NB4 (cell line): ENCODE data around the gene INCA1.

Source experiments
- CTCF ChIP-seq: IDR thresholded peaks from one replicate; pipeline ENCODE4 v1.5.1; 2012; ENCODE audit warnings: low read depth, low read length
- MAX ChIP-seq: IDR thresholded peaks from 2 replicates; pipeline ENCODE4 v1.6.1; 2011; ENCODE audit warnings: low read depth, low read length
- POLR2A ChIP-seq: IDR thresholded peaks from 2 replicates; pipeline ENCODE4 v1.6.1; 2011; ENCODE audit warnings: mild to moderate bottlenecking; ENCODE audit not compliant: insufficient read length; ENCODE audit errors: extremely low read depth

GRCh38 chr17:4944554-4945175, 52.7 kb downstream of the INCA1 start:
- TF ChIP-seq POLR2A: no peak
- TF ChIP-seq CTCF: no peak
- no peak for TF ChIP-seq MAX
